ENCODE measurements around the gene PSMB5. TPM values are rescaled to one million over a fixed set of nuclear protein-coding genes. Genes with fewer than 3 reads are reported as not detected.

Gene PSMB5
- total and polyA plus RNA-seq, 9 of the 15 experiments (the other 6 are each of a cell fraction or from before 2014, with no cell fraction given) = 198 to 1,870 (median 269) TPM

DNA sequence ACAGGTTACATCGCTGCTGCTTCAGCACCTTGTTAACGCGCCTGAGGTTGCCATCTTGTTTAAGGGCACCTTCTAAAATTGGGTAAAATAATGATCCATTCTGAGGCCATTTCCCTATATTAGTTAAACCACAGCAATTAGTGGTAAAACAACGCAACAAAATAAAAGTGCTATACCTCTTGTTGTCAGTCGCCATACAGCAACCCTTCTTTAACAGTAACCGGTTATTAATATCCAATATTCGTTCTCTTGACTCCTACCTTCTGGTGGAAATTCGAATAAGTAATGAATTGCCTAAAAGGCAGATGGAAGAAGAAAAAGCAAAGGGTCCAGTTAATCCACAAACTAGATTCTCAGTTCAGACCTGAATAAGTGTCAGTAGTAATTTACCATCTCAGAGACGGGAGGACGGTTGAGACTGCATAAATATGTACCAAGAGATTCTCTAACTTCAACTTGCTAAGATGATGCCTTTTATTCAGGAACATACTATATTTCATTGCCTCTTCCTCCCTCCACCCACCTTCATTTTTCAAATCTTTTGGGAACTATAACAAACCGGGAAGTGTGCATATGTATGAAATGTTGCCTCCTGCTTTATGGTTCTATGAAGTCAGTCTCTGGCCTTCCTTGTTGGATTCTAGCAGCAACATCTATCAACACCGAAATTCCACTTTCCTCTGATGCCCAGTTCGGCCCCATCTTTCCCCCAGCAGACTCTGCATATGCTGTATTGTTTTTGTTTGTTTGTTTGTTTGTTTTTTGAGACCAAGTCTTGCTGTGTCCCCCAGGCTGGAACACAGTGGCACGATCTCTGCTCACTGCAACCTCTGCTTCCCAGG is 824 bp upstream of the PSMB5 start (continued):
- TF ChIP-seq NRF1 (conservative IDR thresholded peaks at IDR 0.05 in 1 of 2, IDR thresholded peaks at IDR 0.05 in 1 of 2) = 0 out of 4 replicates have a peak, but pooled peaks of 1 of the 2 experiments have one; percentile 4

DNA sequence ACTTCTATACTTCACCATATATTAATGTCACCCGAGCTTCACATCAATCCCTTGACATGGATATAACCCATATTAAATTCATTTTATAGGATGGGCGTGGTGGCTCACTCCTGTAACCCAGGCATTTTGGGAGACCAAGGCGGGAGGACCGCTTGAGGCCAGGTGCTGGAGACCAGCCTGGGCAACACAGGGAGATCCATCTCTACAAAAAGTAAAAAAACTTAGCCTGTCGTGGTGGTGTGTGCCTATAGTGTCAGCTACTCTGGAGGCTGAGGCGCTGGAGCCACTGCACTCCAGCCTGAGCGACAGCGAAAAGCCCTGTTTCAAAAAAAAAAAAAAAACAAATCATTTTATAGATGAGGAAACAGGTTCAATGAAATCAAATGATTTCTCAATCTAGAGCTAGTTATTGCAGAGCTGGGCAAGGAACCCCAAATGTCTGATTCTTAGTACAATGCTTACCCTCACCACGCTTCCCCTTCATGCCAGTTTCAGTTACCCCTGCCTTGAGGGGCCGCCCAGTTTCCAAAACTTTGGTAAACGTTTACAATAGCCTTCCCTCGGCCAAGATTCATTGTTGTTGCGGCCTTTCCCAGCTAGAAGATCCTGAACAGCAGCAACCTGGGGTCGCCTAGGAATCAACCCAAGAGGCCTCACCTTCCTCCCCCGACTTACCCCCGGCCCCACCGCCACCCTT is 751 bp downstream of the PSMB5 start:
- peak overlapping the region; percentile 99; the same call in 1 of the 2 replicates for H2AFZ ChIP-seq (ENCODE audit: low read depth, low read length)
- POLR2A ChIA-PET = interaction anchor here (0.7 to 3.2 kb wide), 8 partner anchors 8 to 28 kb away, joined by 3 to 11 read pairs (median 4); partner anchors contain the start of gene CDH24
- TF ChIP-seq SP1 (CRISPR knock-in tag; IDR thresholded peaks at IDR 0.05) (no peak), CHD1 (IDR thresholded peaks at IDR 0.05; ENCODE audit: low read length) (peak; percentile 28), KLF13 (tag; IDR thresholded peaks at IDR 0.05; ENCODE audit: borderline replicate concordance, low read depth) (no peak), SMARCA4 (IDR thresholded peaks at IDR 0.05) (0 out of 2 replicates have a peak, but pooled peaks have one; percentile 35), ZNF830 (CRISPR knock-in tag; IDR thresholded peaks at IDR 0.05) (no peak), HDAC8 (tag; IDR thresholded peaks at IDR 0.05) (no peak), ZBED1 (IDR thresholded peaks at IDR 0.05) (no peak), NR4A1 (CRISPR knock-in tag; IDR thresholded peaks at IDR 0.05) (no peak), NR4A1 (tag; IDR thresholded peaks at IDR 0.05) (no peak)
- TF ChIP-seq, protein P1, sequence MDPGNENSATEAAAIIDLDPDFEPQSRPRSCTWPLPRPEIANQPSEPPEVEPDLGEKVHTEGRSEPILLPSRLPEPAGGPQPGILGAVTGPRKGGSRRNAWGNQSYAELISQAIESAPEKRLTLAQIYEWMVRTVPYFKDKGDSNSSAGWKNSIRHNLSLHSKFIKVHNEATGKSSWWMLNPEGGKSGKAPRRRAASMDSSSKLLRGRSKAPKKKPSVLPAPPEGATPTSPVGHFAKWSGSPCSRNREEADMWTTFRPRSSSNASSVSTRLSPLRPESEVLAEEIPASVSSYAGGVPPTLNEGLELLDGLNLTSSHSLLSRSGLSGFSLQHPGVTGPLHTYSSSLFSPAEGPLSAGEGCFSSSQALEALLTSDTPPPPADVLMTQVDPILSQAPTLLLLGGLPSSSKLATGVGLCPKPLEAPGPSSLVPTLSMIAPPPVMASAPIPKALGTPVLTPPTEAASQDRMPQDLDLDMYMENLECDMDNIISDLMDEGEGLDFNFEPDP (CRISPR knock-in tag; IDR thresholded peaks at IDR 0.05) = no peak
- TF ChIP-seq, protein P2, sequence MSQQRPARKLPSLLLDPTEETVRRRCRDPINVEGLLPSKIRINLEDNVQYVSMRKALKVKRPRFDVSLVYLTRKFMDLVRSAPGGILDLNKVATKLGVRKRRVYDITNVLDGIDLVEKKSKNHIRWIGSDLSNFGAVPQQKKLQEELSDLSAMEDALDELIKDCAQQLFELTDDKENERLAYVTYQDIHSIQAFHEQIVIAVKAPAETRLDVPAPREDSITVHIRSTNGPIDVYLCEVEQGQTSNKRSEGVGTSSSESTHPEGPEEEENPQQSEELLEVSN (IDR thresholded peaks at IDR 0.05; ENCODE audit: borderline replicate concordance in 1 of 2, extremely low read depth in 1 of 2, insufficient read depth in 1 of 2, insufficient read length in 1 of 2, low read depth in 1 of 2, low read length in 1 of 2, poor library complexity in 1 of 2, severe bottlenecking in 1 of 2) = no peak
- TF ChIP-seq, protein P3, sequence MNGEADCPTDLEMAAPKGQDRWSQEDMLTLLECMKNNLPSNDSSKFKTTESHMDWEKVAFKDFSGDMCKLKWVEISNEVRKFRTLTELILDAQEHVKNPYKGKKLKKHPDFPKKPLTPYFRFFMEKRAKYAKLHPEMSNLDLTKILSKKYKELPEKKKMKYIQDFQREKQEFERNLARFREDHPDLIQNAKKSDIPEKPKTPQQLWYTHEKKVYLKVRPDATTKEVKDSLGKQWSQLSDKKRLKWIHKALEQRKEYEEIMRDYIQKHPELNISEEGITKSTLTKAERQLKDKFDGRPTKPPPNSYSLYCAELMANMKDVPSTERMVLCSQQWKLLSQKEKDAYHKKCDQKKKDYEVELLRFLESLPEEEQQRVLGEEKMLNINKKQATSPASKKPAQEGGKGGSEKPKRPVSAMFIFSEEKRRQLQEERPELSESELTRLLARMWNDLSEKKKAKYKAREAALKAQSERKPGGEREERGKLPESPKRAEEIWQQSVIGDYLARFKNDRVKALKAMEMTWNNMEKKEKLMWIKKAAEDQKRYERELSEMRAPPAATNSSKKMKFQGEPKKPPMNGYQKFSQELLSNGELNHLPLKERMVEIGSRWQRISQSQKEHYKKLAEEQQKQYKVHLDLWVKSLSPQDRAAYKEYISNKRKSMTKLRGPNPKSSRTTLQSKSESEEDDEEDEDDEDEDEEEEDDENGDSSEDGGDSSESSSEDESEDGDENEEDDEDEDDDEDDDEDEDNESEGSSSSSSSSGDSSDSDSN (IDR thresholded peaks at IDR 0.05; ENCODE audit: borderline replicate concordance in 1 of 2, low read depth in 2 of 2, low read length in 2 of 2) = 0 out of 4 replicates have a peak, but pooled peaks of 1 of the 2 experiments have one; percentile 23

More for the DNA sequence above, 751 bp downstream of the PSMB5 start:
- Histone ChIP-seq H3K9me1 (ENCODE audit: control insufficient read depth, insufficient read depth, low read length) (no peaks in the 10 kb centered on the region), H3K9ac (ENCODE audit: insufficient read depth in 1 of 2, low read depth in 2 of 2, low read length in 2 of 2) (peak overlapping the region; percentile 98 to 100), H3K4me2 (ENCODE audit: insufficient read depth, low read length) (peak overlapping the region; percentile 97), H3K4me3 (peak overlapping the region; percentile 78), H3K36me3 (ENCODE audit: control insufficient read depth, insufficient read depth, low read length) (peaks cover 42% of the 10 kb centered on the region), H3K27ac (ENCODE audit: extremely low read depth, low read depth, low read length) (peak overlapping the region; percentile 94), H3K4me1 (replicated peaks in 1 of 2; ENCODE audit: control insufficient read depth in 2 of 2, insufficient read depth in 2 of 2, low read length in 2 of 2) (peaks cover 9 to 14% of the 10 kb centered on the region in 2 experiments; a peak in 4 of 5 replicates), H3K9me3 (replicated peaks; ENCODE audit: control insufficient read depth, insufficient read depth, low read depth, low read length) (no peaks in the 10 kb centered on the region), H3K79me2 (ENCODE audit: control insufficient read depth, insufficient read depth, low read length) (peaks cover 46% of the 10 kb centered on the region), H3K27me3 (ENCODE audit: control insufficient read depth in 2 of 2, insufficient read depth in 2 of 2, low read length in 2 of 2) (no peaks in the 10 kb centered on the region), H4K20me1 (replicated peaks; ENCODE audit: control insufficient read depth, insufficient read depth, low read length) (no peaks in the 10 kb centered on the region)
- BruUV-seq (replicated peaks) = TSS peak; percentile 74
- intact Hi-C loops (cut with micrococcal nuclease) (no loop called here), in situ Hi-C loops (cut with MboI) (no loop called here)
- FAIRE-seq (no peak), DNase-seq (ENCODE audit: extremely low read depth in 1 of 4, low spot score in 3 of 4) (no peak), ATAC-seq (peak; percentile 7)
- CTCF ChIA-PET (ENCODE audit: low intra/inter-chr PET ratio) = no interaction called here
- 7% methylated on average over 17 of the region's 17 CpGs for WGBS (ENCODE audit: insufficient coverage, low coverage, missing lambda C conversion rate)
